HL-60 (cell line): ENCODE data around the gene LGR4.

ENCODE experiments used
- DNase-seq, 2 experiments: peaks; one replicate each; pipeline ENCODE4 v3.0.0-alpha.2; 2010 to 2020; ENCODE audit warnings: low read depth in 1 of 2, low spot score in 1 of 2
- H3K27ac ChIP-seq: fragments of 250-450 bp; sonication (Bioruptor Pico); replicated peaks from 2 replicates; pipeline ENCODE4 v1.5.1; 2020; ENCODE audit warnings: mild to moderate bottlenecking, moderate library complexity
- H3K27me3 ChIP-seq: fragments of 250-450 bp; sonication (Bioruptor Pico); 2 replicates; pipeline ENCODE4 v1.5.1; 2021; ENCODE audit warnings: mild to moderate bottlenecking, moderate library complexity; ENCODE audit not compliant: insufficient read depth, poor library complexity, severe bottlenecking
- H3K4me3 ChIP-seq: replicated peaks from 2 replicates; pipeline ENCODE4 v1.5.1; 2011; ENCODE audit warnings: mild to moderate bottlenecking, control low read depth, low read length; ENCODE audit not compliant: insufficient read depth
- GABPA ChIP-seq: IDR thresholded peaks from 2 replicates; pipeline ENCODE4 v1.6.1; 2012; ENCODE audit warnings: low read depth
- POLR2AphosphoS5 ChIP-seq: IDR thresholded peaks from 2 replicates; pipeline ENCODE4 v1.6.1; 2012; ENCODE audit warnings: low read depth
- REST ChIP-seq: IDR thresholded peaks from 2 replicates; pipeline ENCODE4 v1.6.1; 2012; ENCODE audit warnings: low read depth; ENCODE audit not compliant: insufficient replicate concordance
- SPI1 ChIP-seq: IDR thresholded peaks from 2 replicates; pipeline ENCODE4 v1.6.1; 2012; ENCODE audit warnings: low read depth, mild to moderate bottlenecking, borderline replicate concordance
- TF ChIP-seq, protein P1 (sequence below): IDR thresholded peaks from one replicate; pipeline ENCODE4 v1.5.1; 2011; ENCODE audit warnings: low read length, control low read depth, inconsistent platforms; ENCODE audit not compliant: insufficient read depth

LGR4 gene

GRCh38 chr11:27460158-27460978 is 12.2 kb downstream of the LGR4 start:
- TF ChIP-seq, protein P1, sequence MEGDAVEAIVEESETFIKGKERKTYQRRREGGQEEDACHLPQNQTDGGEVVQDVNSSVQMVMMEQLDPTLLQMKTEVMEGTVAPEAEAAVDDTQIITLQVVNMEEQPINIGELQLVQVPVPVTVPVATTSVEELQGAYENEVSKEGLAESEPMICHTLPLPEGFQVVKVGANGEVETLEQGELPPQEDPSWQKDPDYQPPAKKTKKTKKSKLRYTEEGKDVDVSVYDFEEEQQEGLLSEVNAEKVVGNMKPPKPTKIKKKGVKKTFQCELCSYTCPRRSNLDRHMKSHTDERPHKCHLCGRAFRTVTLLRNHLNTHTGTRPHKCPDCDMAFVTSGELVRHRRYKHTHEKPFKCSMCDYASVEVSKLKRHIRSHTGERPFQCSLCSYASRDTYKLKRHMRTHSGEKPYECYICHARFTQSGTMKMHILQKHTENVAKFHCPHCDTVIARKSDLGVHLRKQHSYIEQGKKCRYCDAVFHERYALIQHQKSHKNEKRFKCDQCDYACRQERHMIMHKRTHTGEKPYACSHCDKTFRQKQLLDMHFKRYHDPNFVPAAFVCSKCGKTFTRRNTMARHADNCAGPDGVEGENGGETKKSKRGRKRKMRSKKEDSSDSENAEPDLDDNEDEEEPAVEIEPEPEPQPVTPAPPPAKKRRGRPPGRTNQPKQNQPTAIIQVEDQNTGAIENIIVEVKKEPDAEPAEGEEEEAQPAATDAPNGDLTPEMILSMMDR, result no peak
- TF ChIP-seq REST (no peak), GABPA (no peak), POLR2AphosphoS5 (no peak), SPI1 (no peak)
- no peaks in the 10 kb centered on the region for H3K27me3 ChIP-seq
- H3K4me3 ChIP-seq, result no peak overlapping the region
- no peak overlapping the region for H3K27ac ChIP-seq
- no peak for DNase-seq

GRCh38 chr11:27459191-27459590 is 13.4 kb downstream of the LGR4 start:
- H3K4me3 ChIP-seq, result no peak overlapping the region
- TF ChIP-seq REST (no peak), SPI1 (no peak), POLR2AphosphoS5 (no peak), GABPA (no peak)
- TF ChIP-seq, protein P1, result no peak
- no peak for DNase-seq
- no peaks in the 10 kb centered on the region for H3K27me3 ChIP-seq
- no peak overlapping the region for H3K27ac ChIP-seq

DNA sequence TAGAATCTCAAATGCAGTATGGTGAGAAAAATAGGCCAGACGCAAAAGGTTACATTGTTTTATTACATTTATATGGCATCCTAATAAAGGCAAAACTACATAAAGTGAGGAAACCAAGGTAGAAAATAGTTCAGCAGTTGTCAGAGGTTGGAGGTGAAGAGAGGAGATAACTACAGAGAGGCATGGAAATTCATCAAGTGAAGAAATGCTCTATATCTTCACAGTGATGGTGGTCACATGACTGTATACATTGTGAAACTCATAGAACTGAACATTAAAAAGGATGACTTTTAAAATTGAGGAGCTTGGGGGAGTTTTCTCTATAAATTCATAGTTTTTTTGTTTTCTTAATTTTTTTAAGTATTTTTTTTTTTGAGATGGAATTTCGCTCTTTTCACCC is 14.4 kb downstream of the LGR4 start:
- TF ChIP-seq POLR2AphosphoS5 (no peak), REST (no peak), GABPA (no peak), SPI1 (no peak)
- TF ChIP-seq, protein P1, result no peak
- no peak overlapping the region for H3K4me3 ChIP-seq
- H3K27me3 ChIP-seq, result no peaks in the 10 kb centered on the region
- DNase-seq, result no peak
- no peak overlapping the region for H3K27ac ChIP-seq
